ENCODE data around the gene HSFX1.

GRCh38 chrX:149758068-149758714 lies 15.7 kb upstream of the HSFX1 start:
- TF ChIP-seq POLR2A (IDR thresholded peaks at IDR 0.05) (no peak), CTCF (IDR thresholded peaks at IDR 0.05 in 8 of 11, conservative IDR thresholded peaks at IDR 0.05 in 3 of 11) (no peak)
